Measurements from ENCODE around the gene CLIP4. TPM values are rescaled to one million over a fixed set of nuclear protein-coding genes. Genes with fewer than 3 reads are reported as not detected.

CLIP4 gene
- total RNA-seq, 1 experiment from 2014 or later = 1.5 TPM

DNA sequence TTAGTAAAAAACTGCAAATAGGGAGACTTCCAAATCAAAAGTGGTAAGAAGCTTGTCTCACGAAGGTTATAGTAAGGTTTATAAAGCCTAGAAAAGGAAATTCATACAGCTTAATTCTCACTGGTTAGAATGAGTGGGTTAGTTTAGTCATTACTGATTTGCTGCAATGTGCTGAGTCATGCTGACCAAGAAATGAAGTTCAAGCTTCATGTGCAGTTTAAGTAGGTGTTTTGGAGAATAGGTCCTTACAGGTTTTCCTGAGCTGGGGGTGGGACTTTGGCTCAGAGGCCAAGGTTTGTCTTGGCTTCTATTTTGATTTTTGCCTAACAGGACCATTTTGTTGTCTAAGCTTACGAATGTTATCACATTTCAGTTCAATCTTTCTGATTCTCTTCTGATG, 15.1 kb downstream of the CLIP4 start:
- DNase-seq (ENCODE audit: low read depth) = peak; percentile 81

DNA sequence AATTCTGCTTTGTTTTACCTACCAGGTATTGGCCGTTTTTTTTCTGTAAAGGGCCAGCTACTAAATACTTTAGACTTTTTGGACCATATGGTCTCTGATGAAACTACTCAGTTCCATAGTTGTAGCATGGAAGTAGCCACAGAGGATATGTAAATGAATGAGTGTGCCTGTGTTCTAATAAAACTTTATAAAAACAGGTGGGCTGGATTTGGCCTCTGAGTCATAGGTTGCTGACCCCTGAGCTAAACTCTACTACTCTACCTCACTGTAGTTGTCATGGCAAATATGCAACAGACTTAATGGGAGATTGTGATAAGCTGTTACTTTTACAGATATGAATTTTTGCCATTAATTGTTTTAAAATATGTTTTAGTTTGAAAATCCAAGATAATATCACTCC, 19.7 kb downstream of the CLIP4 start:
- DNase-seq (ENCODE audit: low read depth) = peak; percentile 47

DNA sequence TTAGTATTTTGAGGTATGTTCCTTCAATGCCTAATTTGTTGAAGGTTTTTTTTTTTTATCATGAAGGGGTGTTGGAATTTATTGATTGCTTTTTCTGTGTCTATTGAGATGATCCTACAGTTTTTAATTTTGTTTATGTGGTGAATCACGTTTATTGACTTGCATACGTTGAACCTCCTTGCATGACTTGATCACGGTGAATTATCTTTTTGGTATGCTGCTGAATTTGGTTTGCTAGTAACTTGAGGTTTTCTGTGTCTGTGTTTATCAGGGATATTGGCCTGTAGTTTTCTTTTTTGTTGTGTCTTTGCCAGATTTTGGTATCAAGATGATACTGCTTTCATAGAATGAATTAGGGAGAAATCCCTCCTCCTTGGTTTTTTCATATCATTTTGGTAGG, 23.9 kb downstream of the CLIP4 start:
- no peak for DNase-seq (ENCODE audit: low read depth)

DNA sequence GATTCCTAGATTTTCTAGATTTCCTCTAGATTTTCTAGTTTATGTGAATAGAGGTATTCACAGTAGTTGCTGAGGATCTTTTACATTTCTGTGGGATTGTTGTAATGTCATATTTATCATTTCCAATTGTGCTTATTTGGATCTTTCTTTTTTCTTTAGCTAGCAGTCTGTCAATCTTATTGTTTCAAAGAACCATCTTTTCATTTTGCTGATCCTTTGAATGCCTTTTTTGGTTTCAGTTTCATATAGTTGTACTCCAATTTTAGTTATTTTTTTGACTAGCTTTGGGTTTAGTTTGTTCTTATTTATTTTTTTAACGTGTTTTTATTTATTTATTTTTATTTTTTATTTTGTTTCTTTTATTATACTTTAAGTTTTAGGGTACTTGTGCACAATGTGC, 24.5 kb downstream of the CLIP4 start:
- no peak for DNase-seq (ENCODE audit: low read depth)

DNA sequence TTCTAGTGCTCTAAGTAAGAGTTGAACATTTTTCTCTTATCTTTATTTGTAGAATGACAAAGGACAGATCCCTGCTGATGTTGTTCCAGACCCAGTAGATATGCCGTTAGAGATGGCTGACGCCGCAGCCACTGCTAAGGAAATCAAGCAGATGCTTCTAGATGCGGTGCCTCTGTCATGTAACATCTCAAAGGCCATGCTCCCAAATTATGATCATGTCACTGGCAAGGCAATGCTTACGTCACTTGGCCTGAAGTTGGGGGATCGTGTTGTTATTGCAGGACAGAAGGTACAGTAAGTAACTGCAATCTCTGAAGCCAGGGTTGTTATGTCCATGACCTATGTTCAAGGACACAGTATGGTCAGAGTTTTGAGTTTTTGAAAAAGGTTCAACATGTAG, 28.4 kb downstream of the CLIP4 start:
- no peak for DNase-seq (ENCODE audit: low read depth)

DNA sequence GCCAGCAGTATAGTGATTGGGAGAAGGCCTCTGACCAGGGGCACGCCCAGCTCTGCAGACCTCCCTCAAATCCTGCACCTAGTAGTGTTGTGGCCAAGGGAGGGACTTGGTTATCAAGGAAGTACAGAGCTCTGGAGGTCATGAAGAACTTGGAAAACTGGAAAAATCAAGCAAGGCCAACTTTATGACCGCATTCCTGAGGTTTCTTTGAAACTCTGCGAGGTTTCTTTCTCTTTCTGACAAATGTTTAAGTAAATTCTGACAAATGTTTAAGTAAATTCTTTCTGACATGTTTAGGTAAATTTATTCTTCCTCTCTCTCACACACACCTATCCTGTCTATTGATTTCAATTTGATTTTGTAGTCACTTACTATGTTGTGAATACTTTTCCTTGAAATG, 31.0 kb downstream of the CLIP4 start:
- DNase-seq (ENCODE audit: low read depth) = no peak

DNA sequence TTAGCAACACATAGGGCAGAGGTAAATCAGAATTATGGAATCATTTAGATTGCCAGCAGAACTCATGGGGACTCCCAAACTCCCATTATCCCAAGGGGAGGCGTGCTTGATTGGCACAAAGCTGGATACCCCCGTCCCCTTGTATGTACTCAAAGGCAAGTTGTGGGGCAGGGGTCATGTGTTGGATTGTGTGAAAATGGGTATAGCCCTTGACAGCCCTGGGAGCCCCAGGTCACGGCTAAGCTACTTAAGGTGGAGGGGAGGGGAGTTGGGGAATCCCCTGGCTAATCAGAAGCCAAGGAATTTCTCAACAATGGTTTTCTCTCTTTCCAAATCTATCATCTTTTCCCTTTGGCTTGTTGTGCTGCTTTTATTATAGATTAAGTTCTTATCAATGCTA, 32.7 kb downstream of the CLIP4 start:
- no peak for DNase-seq (ENCODE audit: low read depth)

DNA sequence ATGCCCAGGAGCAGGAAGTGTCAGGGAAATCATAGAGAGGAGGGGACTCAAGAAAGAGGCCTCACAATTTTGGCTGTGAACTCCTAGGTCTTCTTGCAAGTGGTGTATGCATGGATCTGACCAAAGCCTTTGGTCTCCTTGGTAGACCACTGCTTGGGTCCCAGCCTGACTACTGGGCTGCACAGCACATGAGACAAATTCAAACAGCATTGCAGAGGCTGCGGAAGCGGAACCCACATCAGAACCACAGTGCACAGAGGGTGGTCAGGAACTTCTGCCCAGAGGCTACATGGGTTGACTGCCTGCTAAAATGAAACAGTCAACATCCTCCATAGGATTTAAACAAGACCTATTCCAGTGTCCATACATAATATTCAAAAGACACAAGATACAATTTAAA, 39.4 kb downstream of the CLIP4 start:
- no peak for DNase-seq (ENCODE audit: low read depth)

DNA sequence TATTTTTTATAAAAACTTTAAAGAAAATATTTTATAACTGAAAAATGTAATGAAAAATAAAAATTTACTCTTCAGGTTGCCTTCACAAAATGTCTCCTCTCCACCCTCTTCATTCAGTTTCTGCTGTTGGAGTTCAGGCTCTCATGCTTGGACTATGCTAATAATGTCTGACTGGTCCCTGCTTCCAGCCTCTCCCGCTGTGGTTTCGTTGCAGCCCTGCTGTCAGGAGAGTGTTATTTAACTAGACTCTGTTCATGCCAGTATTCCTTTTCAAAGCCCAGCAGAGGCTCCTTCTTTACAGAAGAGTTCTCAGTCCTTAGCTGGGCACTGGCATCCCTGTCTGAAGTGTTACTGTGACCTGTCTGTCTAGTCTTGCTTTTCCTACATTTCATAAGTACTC, 40.4 kb downstream of the CLIP4 start:
- no peak for DNase-seq (ENCODE audit: low read depth)

DNA sequence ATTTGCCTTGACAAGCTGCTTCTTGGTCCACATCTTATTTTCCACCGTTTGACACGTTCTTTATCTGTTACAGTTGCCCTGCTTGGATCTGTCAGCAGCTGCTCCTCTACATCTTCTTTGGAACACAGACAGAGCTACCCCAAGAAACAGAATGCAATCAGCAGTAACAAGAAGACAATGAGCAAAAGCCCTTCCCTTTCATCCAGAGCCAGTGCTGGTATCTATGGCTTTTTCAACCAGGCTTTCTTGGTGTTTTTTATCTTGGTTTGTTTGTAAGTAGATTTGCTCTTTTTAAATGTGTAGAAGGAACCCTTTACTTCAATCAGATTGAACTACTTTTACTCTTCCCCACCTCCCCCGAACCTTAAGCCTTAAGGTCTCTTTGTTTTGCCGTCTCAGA, 41.9 kb downstream of the CLIP4 start:
- DNase-seq (ENCODE audit: low read depth) = no peak

DNA sequence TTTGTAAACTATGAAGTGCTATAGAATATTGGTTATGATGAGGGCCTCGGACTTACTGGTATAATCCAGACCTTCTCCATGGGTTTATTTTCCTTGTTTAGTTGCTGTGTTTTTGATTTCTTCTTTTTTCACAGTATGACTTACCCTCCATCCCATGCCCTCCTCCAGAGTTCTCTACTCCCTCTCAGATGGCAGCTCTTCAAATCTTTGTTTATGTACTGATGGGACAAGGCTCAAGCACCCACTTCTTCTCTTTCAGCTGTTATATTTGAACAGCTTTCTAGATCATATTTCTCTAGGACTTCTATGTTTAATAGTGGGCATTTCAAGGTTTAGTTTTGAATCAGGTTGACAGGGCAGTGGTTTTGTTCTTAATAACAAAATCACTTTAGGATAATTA, 43.9 kb downstream of the CLIP4 start:
- no peak for DNase-seq (ENCODE audit: low read depth)

DNA sequence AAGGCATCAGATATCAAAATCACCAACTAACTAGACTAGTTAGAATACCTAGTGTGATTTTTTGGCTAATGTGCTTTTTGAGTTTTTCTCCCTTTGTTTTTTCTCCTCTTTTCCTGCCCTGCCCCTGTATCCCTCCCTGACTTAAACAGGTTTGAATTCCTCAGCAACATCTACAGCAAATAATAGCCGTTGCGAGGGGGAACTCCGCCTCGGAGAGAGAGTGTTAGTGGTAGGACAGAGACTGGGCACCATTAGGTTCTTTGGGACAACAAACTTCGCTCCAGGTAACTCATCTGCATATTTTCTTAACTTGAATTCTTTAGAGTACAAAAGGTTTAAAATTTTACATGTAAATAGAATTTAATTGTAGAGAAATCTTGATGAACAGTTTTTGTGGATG, 45.0 kb downstream of the CLIP4 start:
- DNase-seq (ENCODE audit: low read depth) = no peak

DNA sequence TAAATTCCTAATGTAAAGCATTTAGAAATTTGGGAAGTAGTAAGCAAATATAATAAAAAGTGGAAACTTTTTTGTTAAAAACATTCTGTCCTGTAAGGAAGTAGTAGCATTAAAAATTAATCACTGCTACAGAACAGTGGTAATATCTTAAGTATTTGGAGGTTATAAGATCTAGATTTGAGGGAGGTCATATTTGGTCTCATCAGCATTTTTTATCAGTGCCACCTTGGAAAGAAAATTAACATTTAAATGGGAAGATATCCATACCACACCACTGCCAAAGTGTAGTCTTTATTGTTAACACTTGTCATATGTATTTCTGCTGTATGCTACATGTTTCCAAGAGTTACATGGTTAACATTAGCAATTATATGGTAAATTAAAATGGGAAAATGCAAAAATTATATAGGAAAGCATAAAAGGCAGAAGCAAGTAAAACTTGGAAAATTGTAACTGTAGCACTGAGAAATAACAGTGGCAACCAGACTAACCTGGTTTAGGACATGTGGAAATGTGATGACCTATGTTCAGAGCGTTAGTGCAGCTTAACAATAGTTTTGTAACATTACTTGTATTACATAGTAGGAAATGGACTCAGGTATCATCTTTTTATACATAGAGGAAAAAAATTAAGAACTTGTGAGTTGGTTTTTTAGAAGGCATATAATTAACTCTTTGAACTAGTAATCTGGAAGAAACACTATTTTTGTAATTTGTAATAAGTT, 47.2 kb downstream of the CLIP4 start:
- DNase-seq (ENCODE audit: low read depth) = no peak

DNA sequence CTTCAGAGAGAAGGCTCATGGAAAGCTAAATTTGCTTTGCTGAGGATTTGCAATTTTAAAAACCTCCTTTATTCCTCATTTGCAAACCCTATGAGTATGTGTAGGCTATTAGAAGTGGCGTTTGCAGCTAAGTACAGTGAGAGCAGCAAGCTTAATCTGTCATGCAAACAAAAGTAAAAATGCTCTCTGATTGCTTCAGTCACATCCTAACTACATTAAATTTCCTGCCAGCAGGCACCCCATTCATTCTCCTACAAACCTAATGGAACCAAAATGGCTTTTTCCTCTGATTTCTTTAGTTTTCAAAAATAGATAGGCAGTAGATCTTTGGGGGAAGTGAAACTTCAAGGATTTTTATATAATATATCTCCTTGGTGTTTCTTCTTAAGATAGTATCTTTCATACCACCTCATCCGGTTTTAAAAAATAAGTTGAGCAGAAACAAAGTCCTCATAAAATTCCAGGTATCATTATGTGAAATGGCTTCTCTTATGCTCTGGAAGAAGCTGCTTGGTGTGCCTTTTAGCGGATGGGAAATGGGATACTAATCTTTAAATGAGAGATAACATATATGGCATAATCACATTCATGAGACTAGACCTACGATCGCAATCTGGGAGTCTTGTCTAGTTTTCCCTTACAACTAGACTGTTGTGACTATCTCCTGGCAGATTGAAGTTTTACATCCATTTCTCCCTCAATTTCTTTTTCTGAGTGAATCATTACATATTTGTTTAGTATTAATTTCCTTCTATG, 49.1 kb downstream of the CLIP4 start:
- DNase-seq (ENCODE audit: low read depth) = no peak

DNA sequence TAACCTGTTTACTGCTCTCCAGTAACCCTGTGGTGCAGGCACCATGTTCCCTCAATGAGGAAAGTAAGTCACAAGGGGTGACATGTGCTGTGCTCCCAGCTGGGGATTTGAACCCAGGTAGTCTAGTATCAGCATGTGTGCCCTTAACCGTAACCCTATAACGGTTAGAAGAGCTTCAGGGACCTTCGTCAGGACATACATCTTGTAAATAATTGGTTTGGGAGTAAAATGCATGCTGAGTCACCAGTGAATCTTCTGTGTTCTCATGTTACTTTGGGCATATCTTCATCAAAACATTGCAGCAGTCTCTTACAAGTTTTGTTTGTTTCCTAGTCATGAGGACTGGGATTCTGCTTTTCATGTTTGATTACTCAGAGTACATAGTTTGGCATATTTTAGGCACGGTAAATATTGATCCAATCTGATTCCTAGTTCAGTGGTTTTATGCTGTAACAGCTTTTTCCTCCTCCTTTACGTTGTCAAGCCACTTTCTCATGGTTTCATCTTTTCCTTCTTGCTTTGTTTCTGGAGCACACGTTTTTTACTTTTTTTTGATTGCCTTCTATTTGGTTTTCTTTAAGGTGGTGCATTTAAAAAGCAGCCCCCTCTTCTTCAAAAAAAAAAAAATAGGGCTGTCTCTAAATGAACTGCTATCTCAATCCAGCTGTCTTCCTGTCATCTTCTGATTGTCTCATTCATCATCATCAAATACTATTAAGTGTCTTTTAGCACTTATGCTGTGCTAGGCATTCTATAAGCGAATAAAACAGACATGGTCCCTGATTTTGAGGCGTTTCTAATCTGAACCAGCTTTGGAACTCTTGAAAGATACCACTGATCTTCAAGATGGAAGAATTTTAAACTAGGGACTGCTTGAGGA, 50.4 kb downstream of the CLIP4 start:
- DNase-seq (ENCODE audit: low read depth) = peak; percentile 76

DNA sequence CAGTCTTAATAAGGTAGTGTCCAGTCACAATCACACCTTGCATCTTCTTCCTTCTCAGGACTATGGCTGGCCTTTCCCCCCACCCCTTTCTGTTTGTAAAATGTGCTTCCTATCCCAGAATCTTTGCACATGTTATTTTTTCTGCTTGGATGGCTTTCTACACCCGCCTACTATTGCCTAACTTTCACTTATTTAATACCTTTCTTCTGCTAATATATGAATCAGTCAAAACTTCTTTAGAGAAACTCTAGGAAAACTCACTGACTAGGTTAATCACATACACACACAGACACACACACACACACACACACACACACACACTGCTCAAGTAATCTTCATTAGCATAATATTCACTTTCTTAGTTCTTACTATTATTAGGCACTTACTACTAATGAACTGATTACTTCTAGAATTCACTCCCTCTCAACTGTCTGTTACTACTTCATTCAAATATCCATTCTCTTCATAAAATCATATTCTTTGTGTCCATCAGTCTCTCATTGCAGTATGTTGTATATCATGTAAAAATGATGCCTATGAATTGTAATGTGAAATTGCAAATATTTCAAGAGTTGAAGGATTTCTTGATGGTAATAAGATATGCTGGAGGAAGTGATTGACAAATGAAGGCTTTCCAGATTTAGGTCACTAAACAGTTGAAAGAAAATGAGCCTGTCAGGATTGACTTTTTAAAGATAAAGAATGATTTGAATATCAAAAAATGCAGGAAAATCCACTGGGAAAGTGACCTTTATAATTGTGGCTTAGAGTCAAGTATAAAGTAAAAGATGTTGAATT, 51.2 kb downstream of the CLIP4 start:
- no peak for DNase-seq (ENCODE audit: low read depth)

DNA sequence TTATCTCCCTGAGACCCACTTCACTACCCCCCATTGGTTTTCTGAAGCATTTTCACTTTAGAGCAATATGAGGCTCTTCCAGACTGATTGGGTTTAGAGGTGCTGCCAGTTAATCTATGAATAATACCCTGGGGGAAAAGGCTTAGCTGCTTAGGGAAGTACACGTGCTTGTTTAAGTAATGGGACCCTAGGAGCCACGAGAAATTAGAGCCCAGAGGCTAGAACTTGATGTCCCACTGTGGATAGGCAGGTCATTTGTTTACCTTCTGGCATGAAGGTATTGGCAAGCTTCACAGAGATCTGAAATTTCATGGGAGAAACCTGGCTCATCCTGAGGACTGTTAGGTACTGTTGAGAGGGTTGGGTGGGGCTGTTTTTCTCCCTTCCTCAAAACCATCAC, 59.7 kb downstream of the CLIP4 start:
- no peak for DNase-seq (ENCODE audit: low read depth)

DNA sequence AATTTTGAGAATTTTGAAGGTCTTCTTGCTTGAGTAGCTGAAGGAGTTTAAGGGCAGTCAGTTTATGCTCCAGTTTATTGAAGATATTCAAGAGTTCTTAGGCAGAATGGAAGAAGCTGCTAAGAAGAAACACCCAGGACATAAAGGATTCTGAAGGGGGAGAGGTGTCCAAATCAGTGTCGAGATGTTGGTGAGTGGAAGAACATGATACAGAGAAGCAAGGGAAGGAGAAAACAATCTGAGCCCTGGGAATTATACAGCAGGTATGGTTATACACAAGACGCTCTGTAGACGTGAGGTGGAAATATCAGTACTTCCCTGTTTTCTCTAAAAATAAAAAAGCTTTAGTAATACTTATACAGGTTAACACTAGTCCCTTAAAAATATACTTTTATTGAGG, 60.1 kb downstream of the CLIP4 start:
- DNase-seq (ENCODE audit: low read depth) = no peak

DNA sequence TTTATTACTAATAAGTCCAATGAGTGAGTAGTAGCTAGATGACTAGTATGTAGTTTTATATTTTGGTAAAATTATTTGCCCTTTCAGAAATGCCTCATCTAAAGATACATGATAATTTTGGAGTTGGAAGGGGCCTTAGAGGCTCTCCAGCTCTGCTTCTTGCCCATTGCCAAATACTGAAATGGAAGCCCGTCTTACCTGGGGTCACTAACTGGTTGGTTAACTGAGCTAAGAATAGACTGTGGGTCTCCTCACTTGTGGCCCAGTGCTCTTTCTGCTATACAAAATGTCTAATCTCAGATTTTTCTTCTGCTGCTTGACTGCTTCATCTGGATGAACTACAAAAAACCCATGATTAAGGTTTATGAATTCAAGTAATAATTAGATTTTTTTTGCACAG, 67.1 kb downstream of the CLIP4 start:
- DNase-seq (ENCODE audit: low read depth) = no peak

DNA sequence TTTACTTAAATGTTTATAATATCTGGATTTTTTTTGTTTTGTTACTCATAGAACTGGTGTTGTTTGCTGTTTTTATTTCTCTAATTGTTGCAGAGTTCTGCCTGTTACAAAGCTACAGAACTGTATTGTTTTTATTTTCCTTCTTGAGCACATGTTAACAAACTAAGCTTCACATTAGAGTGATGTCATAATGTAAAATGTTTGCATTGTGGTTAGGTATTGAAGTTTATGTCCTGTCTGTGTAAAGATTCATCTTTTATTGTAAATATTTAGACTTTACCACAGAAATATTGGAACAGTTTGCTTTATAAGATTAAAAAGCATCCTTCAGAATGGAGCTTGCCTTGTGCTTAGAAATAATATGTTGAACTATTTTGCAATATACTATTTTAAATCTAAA, 67.7 kb downstream of the CLIP4 start:
- DNase-seq (ENCODE audit: low read depth) = no peak

DNA sequence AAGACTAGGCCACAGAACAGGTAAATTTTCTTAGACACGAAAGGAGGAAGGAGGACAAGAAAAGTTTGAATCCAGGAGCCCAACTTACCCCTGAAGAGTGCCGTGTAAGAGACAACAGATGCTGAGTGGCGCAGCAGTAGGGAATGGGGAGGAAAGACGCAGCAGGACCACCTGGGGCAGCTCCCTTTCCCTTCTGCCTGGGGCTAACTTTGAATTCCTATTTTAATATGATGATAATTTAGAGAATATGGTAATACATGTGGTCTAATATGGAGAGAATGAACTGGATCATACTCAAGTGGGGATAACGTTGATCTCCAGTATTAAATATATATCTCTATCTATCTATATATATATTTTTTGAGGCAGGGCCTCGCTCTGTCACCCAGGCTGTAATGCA, 69.3 kb downstream of the CLIP4 start:
- DNase-seq (ENCODE audit: low read depth) = no peak

Data from HT1080 (cell line).